Panc1 (cell line): ENCODE data around the gene USP40.

Source experiments
- POLR2AphosphoS5 ChIP-seq: IDR thresholded peaks from 2 replicates; pipeline ENCODE4 v1.6.1; 2012; ENCODE audit warnings: mild to moderate bottlenecking, low read depth, low read length, moderate library complexity
- REST ChIP-seq, 2 experiments: IDR thresholded peaks; 2 replicates each; pipeline ENCODE4 v1.6.1; 2011 to 2012; ENCODE audit warnings: low read depth in 2 of 2, control low read depth in 1 of 2, low read length in 1 of 2, mild to moderate bottlenecking in 1 of 2, moderate library complexity in 1 of 2; ENCODE audit not compliant: insufficient read depth in 1 of 2
- SIN3A ChIP-seq: IDR thresholded peaks from 2 replicates; pipeline ENCODE4 v1.6.1; 2012; ENCODE audit warnings: low read depth, mild to moderate bottlenecking, low read length, moderate library complexity, borderline replicate concordance; ENCODE audit not compliant: insufficient read depth
- TCF7L2 ChIP-seq: IDR thresholded peaks from 2 replicates; pipeline ENCODE4 v1.6.1; 2011; ENCODE audit warnings: mild to moderate bottlenecking, low read depth, low read length, inconsistent platforms
- TF ChIP-seq, protein P1 (sequence below): fragments of 450-650 bp; IDR thresholded peaks from 2 replicates; pipeline ENCODE4 v1.5.1; 2017; ENCODE audit warnings: mild to moderate bottlenecking

GRCh38 chr2:233446121-233446520, 120.5 kb downstream of the USP40 start:
- TF ChIP-seq POLR2AphosphoS5, result no peak
- TF ChIP-seq, protein P1, sequence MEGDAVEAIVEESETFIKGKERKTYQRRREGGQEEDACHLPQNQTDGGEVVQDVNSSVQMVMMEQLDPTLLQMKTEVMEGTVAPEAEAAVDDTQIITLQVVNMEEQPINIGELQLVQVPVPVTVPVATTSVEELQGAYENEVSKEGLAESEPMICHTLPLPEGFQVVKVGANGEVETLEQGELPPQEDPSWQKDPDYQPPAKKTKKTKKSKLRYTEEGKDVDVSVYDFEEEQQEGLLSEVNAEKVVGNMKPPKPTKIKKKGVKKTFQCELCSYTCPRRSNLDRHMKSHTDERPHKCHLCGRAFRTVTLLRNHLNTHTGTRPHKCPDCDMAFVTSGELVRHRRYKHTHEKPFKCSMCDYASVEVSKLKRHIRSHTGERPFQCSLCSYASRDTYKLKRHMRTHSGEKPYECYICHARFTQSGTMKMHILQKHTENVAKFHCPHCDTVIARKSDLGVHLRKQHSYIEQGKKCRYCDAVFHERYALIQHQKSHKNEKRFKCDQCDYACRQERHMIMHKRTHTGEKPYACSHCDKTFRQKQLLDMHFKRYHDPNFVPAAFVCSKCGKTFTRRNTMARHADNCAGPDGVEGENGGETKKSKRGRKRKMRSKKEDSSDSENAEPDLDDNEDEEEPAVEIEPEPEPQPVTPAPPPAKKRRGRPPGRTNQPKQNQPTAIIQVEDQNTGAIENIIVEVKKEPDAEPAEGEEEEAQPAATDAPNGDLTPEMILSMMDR, result no peak
- no peak for TF ChIP-seq SIN3A
- no peak for TF ChIP-seq REST (IDR thresholded peaks at IDR 0.05; ENCODE audit: insufficient read depth in 1 of 2, low read depth in 2 of 2, low read length in 1 of 2)
- TF ChIP-seq TCF7L2, result no peak
